HG03108 (cell line): ENCODE data around the gene B4GALT2.

Experiments used
- ATAC-seq: cut with Tn5 transposase; IDR thresholded peaks from one replicate; pipeline ENCODE4 v1.9.1; 2021; ENCODE audit warnings: moderate library complexity; ENCODE audit not compliant: unreplicated experiment

The B4GALT2 gene

DNA sequence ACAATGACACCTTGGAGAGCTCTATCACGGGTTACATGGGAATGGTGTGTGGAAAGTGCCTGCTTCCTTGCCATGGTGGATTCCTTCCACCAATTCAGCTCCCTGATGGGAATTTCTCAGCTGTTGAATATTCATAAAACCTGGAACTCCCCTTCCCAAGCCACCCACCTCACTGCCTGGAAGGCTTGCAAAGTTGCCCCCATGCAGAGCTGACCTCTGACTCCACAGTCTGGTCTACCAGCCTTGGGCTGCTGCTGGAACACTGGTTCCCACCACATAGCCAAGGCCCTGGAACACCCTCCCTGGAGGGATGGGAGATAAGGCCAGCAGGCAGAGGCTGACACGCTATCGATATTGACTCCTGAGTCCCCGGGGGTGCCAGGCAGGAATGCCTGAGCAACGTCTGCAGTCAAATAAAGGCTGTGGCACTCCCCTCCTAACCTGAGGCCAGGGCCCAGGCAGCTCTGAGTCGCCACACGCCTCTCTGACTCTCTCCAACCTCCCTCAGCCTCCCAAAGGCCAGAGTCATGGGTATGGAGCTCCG is 21.2 kb downstream of the B4GALT2 start:
- ATAC-seq, result no peak

DNA sequence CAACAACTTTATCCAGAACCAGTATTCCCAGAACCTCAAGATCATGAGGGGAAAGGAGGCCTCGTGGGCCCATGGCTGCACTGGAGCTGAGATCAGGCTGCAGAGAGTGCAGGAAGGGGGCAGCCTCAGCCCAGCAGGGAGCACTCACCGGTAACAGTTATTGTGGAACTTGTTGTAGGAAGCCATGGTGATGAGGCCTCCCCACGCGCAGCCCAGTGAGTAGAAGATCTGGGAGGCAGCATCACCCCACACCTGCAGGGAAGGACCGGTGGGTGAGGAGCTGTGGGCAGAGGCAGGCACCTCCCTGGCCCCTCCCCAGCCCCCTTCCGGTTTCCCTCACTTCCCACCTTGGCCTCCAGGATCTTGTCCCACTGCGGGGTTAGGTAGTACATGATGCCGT is 23.2 kb downstream of the B4GALT2 start:
- ATAC-seq, result no peak

DNA sequence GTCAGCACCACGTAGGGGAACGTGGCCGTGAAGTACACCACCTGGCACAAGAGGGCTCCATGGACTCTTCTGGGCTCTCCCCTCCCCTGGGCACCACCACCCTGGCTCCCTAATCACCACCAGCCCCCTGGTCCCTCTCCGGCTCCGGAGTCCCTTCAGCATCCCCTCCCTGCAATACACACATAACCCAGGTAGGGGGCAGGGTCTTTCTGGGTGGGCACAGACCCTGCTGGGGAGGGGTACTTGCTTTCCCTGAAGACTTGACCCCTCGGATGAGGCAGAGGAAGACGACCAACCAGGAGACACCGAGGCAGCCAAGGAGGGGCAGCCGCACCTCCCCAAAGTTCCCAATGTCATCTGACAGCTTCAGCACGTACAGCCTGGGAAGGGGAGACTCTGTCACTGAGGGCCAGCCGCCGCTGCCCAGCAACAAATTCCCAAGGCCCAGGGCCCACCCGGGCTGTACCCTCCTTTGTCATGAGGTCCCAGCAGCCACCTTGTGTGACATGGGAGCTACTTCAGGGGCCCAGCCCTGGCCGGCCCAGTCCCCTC is 23.7 kb downstream of the B4GALT2 start:
- ATAC-seq, result no peak

DNA sequence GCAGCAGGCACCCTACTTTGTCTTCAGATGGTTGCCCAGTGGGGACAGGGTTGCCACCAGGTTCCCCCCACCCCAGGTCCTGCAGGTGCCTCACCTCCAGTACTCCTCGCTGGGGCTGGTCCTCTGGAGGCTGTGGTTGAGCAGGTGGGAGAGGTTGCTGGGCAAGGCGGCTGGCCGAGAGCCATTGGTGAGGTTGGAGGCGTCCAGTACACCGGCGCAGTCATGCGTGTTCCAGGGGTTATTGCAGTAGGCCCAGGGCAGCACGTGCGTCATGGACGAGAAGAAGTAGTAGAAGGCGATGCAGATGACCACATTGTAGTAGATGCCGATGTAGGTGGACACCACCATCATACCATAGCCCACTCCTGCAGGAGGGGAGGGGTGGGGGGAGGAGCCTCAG is 29.2 kb downstream of the B4GALT2 start:
- no peak for ATAC-seq

DNA sequence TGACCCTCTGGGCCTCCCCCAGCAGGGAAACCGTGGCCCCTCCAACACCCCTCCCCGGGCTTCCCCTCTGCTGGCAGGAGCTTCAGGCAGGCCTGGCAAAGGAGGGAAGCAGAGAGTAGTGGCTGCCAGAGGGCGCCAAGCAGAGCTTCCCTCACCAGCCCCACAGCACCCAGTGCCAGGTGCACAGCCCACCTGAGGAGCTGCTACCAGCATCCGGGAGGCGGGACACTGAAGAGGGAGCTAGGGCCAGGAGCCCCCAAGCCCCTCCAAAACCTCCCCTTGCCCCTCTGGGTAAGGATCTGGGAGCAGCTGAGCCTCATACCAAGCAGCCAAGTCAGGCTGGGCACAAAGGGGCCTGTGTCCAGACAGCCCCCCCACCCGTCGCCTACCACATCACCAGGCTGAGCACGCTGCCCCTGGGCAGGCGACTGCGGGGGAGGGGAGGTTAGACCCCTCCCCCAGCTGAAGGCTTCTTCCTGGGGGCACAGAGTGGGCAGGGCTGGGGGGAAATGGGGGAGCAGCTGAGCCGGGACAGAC is 32.0 kb downstream of the B4GALT2 start:
- ATAC-seq, result no peak

DNA sequence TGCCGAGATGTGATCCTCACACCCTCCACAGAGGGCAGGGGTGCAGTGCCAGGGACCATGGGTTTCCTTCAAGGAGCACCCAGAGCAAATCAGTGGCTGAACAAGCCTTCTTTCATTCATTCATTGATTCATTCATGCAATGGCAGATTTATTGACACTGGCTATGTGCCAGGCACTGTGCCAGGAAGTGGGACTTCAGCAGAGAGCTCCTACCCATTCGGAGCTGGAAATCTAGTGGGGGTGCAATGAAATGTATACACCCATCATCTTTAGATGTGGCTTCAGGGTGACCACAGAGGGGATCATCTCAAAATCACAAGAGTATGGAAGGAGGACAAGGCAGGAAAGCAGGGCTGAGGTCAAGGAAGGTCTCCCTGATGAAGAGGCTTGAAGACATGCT is 33.4 kb downstream of the B4GALT2 start:
- no peak for ATAC-seq

DNA sequence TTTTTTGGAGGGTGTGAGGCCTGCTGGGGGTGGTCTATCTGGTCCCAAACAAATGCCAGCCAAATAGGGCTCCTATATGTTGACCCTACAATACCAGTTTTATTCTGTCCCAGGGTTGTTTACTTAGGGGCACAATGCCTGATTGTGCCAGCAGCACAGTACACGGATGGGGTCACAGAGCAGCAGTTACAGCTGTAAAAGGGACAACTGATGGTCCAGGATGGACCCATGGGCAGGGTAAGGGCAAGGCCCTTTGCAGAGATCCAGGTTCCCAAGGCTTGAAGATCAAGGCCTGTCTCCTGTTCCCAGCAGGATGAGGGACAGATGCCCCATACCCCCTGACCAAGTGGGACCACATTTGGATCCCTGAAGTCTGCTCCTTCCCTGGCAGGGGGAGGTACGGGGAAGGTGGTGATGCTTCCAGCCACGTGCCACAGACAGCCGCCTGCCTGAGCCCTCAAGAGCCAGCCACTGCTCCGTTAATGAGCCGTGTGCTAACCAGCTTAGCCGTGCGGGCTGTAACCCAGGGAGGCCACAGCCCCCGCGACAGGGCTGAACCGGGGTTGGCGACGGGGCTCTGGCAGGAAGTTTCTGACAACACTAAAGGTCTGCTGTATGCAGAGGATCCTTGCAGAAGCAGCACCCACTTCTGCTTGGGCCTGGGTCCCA is 34.1 kb downstream of the B4GALT2 start:
- ATAC-seq, result no peak

DNA sequence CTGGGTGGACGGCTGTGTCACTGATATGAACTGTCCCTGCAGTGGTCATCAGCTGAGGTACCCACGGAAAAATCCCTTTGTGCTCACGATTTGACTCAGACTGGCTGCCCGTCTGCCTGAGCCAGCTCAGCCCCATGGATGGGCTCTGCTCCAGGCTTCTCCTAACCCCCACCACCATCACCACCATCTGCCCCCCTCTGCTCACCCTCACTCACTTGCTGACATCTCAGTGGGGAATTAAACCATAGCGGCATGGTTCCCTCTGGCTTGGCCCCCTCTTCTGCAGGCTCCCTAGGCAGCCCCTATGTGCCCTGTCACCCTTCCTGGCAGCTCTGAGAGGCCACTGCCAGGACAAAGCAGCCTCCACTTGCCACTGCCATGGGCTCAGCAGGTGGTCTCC is 34.9 kb downstream of the B4GALT2 start:
- ATAC-seq, result no peak

DNA sequence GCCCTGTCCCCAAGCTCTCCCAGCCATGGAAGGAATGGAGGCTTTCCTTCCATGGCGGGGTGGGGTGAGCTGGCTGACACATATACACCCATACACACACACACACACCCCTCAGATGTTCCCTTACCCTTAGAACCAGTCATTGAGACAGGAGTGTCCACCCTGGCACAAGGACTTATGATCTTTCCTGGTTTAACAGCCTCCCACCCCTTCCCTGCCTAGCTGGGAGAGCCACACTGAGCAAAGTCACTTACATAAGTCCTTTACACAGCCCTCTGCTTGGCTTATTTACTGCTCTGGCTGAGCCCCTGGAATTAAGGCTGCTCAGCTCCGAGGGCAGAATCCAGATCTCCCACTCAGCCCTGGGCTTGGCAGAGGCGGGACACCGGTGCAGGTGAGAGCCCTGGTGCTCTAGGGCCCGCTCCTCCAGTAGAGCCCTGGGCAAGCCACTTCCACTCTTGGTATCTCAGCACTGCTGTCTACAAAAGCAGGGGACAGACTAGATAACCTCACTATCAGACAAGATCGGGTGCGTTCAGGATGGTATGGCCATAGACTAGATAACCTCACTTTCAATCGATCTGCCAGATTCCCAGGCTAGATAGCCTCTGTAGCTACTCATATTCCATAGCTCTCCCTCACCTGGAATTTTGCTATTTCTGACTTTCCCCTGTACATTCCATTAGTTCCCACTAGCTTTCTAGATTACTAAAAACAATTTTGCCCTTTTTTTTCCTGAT is 35.5 kb downstream of the B4GALT2 start:
- ATAC-seq, result no peak

DNA sequence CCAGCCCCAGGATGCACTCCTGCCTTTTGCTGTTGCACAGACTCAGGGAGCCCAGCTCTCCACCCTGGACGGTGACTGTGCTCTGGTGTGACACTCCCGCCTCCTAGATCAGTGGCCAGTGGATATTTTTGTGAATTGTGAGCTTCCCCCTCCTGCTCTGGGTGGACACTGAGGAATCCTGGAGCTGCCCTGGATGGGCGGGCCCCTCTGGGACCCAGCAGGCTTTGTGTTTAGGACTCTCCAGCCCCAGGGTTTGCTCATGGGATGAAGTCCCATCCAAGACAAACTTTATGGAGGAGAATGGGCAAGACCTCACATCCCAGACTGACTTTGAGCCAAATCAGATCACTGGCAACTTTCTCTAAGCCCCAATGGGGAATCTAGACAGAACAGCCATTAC is 36.2 kb downstream of the B4GALT2 start:
- no peak for ATAC-seq

DNA sequence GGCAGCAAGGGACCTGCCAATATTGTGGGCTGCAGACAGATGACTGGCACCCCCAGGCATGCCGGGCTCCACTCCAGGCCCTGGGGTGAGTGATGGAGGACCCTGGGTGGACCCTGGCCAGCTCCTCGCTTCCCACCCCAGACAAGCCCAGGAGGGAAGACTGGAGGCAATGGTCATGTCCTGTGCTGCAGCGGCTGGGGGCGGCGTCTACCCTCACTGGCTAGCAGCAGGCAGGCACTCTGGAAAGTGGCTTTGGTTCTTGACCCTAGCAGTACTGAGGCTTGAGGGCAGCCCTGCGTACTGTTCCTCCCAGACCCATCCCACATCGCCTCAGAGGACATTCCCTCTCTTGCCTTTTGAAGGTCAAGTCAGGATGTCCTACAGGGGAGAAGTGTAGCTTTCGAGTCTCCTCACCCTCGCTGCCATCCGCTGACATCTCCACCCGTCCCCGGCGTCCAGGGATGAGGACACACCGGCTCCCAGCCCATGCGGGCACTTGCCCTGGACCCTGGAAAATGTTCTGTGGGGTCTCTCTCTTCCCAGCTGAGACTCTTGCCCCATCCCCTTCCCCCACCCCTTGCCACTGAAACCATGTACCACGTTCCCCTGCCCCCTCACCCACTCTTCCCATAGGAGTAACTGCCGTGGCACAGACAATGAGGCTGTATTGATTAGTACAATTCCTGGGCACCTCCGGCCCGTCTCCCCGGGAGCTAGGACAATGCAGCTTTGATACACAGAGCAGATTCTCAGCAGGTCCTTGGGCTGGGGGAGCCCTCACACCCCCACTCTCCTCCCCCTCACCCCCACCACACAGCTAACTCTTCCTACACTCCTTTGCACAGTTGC is 37.3 kb downstream of the B4GALT2 start:
- ATAC-seq, result no peak

DNA sequence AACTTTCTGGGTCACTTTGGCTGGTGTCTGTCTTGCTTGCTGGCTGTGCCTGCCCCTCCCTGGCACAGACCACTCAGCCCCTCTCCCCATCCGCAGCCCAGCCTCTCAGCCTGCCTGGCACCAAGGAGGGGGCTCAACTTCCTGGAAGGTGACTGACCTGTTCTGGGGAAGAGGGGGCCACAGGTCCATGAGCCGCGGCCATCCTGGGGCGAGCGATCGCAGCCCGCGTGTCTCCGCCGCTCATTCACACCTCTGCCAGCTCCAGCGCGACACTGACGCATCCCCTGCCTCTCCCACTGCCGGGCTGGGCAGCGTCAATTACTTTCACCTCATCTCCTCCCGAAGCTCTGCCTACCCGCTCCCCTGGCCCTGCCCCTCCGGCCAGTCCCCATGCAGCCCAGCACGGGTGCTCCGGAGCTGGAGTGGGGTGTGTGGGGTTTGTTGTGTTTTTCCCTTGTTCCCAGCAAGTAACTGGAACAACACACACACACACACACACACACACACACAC is 37.9 kb downstream of the B4GALT2 start:
- no peak for ATAC-seq

DNA sequence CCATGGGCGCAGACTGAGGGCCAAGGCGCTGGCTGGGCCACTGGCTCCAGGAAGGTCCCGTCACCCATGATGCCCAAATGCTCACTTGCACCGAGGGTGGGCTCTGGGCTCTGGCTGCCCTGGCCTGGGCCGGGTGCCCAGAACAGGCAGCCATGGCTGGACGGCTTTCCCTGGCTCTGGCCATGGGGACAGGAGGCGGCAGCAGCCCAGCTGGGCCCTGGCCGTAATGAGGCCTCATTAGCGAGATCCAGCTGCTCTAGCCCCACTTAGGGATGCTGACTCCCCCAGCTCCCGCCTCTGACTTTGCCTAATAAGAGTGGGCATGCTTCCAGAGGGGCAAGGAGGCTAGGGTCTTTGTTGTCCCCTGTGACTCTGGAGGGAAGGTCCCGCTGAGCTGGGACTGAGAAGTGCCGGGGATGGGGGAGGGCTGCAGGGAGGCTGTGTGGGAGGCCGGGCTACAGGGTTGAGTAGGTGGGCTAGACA is 40.5 kb downstream of the B4GALT2 start:
- no peak for ATAC-seq

DNA sequence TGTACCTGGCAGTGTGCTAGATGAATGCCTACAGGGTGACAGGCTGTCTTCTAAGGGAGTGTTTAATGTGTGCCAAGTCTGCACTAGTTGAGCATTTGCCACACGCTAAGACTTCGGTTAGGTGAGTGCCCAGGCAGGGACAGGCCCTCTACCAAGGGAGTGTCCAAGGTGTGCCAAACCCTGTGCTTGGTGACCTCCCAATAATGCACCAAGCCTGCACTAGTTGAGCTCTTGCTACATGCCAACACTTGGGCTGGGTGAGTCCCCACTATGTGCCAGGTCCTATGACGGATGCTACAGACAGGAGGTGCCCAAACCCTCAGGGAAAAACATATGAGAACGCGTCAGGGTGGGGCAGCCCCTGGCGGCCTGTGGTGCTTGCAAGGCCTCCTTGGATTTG is 41.5 kb downstream of the B4GALT2 start:
- no peak for ATAC-seq

DNA sequence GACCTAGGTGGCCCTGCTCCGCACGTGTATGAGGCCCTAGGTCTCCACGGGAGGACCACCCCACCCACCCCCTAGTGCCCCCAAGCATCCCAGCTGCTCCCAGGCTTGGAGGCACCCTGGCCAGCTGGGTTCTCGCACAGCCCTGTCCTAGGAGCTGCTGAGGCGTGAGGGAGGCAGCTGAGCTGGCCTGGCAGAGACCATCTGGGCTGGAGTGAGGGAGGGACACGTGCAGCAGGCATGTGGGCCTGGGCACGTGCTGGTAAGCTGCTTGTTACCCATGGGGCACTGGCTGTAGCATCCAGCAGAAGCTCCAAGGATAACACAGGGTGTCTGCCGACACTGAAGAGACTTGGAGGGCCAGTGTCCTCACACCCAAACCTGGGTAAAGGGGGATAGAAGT is 42.1 kb downstream of the B4GALT2 start:
- ATAC-seq, result no peak

DNA sequence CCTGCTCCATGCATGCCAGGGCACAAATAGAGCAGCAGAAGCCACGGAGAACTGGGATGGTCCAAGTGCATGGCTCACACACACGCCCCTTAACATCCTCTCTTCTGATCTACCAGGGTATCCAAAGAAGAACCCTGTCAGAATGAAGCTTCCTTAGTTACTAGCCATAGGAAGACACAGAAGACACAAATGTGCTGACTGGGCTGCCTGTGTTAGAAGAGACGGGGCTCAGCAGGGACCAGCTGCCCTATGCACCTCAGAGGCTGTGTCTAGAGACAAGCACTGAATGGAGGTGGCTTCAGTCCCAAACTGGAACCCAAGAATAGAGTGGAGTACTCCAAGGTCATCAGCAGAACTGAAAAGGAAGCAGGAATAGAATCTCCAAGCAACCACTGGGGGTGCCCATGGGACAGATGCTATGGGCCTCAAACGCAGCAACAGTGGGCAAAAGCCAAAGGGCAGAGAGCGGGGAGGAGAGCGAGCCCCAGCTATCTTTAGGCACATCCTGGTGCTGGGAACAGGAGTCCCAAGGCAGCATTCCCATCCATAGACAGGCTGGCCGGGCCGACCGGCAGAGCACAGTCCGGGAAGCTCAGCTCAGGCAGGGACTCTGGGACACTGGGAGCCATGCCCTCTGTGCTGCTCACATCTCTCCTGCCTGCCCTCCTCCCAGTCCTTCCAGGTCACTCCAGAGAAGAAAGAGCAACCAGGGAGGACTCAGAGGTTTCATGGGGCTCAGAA is 42.7 kb downstream of the B4GALT2 start:
- ATAC-seq, result no peak

DNA sequence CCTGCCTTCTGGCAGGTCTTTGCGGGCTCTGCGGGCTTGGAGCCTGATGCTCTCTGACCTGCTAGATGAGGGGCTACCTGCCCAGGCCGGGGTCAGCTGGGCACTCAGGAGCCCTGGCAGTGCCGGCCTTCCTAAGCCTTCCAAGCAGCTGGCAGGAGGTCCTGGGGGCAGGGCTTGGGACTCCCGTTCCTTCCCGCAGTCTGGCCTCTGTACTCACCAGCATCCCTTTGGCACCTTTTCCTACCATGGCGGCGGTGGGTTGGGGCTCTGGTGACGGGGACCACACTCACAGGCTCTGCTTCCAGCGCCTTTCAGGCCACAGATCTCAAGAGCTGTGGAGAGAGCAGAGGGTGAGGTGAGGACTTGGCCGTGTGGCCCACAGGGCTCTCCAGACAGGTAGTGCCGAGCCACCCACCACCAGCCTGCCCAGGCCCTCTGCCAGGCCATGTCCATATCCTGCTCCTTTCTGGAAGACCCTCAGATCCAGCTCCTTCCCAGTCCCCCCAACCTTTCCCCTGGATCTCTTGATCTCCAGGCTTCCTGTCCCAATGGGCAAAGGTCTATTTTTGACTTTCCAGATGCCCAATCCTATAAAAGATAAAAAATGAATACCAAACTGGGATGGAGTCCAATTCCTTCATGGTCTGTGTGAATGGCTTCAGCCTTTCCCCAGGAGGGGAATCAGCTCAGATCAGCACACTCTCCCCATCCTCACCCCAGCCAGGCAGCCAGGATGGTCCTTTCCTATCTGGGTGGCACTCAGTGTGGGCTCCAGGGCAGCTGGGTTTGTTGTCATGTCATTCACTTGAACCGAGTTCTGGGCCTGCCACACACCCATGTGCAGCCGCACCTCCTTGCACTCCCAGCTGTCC is 45.3 kb downstream of the B4GALT2 start:
- no peak for ATAC-seq

DNA sequence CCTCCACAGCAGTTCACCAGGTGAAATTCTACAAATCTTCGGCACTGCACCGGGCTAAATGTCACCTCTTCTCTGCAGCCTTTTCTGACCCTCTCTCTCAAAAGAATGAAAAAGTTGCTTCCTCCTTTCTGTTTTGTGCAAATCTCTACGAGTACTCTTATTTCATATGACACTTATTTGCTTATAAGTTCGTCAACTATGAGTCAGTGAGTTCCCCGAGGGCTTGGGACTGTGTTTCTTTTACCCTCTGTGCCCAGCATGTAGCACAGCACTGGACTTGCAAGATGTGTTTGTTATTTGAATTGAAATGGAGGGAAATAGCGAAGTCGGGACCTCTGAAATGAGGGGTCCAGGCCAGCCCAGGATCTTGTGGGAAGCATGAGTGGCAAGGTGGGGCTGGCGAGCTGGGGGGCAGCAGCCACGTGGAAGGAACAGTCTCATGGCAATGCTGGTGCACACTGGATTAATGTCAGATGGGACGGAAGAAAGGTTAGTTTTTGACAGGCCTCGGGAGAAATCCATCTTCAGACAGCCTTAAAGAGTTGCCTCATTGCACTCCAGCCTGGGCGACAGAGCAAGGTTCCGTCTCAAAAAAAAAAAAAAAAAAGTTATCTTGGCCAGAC is 46.0 kb downstream of the B4GALT2 start:
- no peak for ATAC-seq

DNA sequence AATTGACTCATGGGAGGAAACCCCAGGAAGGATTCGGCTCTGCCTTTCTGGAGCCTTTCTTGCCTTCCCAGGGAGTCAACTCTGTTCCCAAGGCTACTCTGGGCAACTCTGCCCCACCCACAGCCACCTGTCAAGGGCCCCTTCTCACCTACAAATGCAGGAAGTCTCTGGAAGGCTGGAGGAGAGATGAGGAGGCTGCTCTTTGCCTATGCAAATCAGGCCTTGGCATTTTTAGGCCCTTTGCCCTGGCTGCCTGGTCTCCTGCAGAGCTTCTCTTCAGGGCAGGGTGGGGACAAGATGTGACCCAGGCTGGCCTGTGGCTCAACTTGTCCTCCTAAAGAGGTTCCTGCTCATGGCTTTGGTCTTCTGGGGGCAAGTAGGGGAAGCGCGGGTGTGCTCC is 46.8 kb downstream of the B4GALT2 start:
- ATAC-seq, result no peak
